ENCODE measurements around the gene IRF2.

Gene IRF2

DNA sequence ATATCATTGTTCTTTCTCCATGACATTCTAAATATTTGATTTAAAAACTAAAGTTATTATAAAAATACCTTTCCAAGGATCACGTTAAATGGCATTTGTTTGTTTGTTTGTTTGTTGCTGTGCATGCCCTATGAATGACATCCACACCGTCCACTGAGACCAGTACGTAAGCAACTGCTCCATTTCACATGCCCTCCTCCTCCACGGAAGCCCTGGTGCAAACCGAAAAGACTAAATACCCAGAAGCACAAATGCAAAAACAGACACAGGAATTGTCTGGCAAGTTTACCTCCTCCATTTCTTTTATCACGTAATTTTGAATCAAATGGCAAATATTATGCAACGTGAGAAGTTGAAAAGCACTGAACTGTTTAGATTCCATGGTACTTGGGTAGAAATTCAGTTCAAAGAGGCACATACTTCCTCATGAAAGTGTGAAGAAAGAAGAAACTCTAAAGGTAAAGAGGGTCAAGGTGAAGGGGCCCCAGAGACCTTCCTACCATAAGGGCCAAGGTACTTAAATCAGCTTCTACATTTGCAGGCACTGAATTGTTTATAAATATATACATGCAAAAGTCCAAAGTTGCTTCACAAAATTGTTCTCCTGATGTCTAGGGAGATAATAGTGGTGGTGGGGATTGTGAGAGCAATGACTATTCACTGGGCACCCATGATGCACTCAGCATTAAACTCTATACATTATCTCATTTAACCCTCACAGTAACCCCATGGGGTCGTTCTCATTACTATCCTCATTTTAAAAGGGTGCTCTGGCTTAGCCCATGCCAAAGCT, 23.4 kb downstream of the IRF2 start:
- DNase-seq (ENCODE audit: low spot score): no peak

DNA sequence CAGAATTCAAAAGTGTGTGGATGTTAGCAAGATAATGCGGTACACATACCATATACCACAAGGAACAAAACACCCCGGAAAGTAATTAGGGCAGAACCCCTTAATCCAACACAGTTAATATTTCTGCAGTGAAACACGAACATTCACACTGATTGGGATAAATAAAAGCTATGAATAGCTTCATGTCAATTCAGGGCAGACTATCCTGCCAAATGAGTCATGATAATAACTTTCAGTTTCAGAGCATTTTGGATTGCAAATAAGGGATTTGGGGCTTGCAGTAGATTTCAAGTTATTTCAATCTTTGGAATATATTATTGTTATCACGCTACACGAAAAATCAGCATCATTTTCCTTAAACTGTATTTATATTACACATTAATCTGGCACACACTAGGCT, 24.3 kb downstream of the IRF2 start:
- no peak for DNase-seq (ENCODE audit: low spot score)

DNA sequence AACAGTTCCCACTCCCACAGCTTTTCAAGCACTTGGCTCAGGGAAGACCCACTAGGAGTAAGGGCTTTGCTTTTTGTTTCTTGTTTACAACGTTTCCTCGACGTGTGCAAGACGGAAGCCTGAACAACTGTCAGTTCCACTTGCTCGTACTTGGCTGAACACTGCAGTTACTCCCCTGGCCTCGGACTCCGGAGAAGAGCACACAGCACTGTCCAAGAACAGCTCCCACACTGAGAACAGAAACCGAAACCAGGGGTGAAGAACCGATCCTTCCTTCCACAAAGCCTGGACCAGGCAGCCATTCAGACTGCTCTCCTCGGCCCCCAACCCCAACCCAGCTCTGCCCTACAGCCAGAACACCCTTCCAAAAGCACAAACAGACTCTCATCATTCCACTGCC, 25.5 kb downstream of the IRF2 start:
- peak; percentile 71 for DNase-seq (ENCODE audit: low spot score)

DNA sequence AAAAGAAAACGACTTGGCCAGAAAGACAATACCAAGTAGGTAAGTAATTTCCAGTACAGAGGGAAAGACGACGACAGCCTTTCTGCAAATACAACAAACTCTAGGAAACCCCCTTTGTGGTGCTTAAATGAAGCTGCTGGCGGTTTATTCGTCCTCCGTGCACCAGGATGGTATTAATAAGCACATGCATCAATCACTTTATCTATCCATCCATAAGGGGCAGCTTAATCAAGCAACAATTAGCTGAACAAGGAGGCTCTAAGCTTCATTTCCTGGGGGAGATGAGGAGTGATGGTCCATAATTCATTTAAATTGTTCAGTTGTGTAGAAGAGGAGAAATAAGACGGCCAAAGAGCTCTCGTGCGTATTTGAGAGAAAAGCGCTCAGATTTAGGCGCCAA, 26.2 kb downstream of the IRF2 start:
- no peak for DNase-seq (ENCODE audit: low spot score)

DNA sequence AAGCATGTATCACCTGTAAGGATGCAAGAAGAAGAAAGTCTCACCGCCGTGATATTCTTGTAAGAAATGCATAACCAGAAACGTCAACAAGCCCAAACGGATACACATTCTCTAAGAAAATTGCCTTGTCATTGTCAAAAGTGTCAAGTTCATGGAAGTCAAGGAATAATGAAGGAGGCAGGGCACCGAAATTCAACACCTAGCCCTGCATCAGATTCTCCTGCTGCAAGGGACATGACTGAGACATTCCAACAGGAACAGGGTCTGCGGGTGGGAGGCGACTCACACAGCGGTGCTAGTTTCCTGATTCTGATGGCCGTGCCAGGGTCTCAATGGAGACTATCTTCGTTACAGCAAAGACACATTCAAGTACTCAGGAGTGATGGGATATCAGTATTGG, 26.7 kb downstream of the IRF2 start:
- DNase-seq (ENCODE audit: low spot score): no peak

DNA sequence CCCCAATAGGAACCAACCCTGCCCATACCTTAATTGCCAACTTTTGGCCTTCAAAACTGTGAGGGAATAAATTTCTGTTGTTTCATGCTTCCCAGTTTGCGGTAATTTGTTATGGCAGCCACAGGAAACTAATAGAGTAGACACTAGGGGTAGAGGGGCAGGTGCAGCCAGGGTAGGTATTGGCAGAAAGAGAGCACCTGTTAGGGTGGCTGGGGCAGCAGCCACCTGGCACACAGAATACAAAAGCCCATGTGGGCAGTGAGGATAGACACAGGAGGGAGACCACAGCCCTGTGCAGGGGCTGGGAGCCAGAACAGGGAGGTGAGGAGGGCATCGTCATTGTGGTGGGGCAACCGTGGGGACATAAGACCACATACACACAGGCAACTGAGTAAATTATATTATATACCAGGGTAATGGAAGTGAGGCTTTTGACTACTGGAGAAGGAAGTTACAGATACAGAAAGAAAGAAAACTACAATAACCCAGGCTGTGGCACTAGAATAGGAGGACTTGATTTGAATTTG, 28.2 kb downstream of the IRF2 start:
- DNase-seq (ENCODE audit: low spot score): no peak

DNA sequence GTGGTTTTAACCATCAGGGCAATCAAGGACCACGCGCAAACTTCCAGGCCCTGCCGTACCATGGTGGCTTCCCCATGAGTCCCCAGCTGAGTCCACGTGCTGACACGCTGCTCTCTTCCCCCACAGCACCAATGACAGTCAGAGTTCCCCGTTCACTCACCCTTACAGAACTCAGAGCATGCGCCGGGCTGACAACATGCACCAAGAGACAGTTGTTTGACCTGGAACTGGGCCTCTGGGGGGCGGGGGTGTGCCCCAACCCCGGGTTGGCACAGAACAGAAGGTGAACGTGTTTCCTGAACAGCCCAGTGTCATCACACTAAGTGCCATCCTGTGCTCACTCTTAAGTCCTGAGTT, 29.4 kb downstream of the IRF2 start:
- DNase-seq (ENCODE audit: low spot score): no peak

DNA sequence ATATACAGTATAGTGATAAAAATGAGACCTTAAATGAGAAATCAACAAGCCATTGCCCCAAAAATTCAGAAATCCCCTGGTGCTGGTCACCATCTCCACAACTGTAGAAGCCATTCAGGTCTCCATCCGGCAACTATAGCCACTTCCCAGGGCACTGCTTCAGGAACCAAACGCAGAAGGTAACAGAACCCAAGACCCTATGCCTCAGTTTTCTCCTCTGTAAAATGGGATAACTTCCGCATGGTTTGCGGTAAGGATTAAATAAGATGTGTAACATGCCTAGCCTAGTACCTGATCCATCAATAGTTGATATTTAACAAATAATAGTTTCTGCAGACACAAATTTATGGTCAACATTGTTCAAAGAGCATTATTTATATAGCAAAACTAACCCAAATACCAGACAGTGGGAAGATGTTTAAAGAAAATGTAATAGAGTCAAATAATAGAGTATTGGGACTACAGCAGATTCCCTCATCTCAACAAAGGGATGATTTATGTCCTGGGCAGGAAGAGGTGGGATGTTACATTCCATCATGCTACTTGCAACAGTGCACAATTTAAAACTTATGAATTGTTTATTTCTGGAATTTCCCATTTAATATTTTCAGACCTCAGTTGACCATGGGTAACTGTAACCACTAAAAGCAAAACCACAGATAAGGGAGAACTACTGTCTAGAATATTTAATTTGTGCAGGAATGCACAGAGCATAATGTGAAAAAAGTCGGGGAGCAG, 30.0 kb downstream of the IRF2 start:
- no peak for DNase-seq (ENCODE audit: low spot score)

DNA sequence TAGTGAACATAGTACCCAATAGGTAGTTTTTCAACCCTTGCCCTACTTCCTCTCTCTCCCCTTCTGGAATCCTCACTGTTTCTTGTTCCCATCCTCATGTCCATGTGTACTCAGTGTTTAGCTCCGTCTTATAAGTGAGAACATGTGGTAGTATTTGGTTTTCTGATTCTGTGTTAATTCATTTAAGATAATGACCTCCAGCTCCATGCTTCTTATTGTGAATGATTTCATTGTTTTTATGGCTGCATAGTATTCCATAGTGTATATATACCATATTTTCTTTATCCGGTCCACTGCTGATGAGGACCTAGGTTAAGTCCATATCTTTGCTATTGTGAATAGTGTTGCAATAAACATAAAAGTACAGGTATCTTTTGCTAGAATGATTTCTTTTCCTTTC, 31.0 kb downstream of the IRF2 start:
- no peak for DNase-seq (ENCODE audit: low spot score)

DNA sequence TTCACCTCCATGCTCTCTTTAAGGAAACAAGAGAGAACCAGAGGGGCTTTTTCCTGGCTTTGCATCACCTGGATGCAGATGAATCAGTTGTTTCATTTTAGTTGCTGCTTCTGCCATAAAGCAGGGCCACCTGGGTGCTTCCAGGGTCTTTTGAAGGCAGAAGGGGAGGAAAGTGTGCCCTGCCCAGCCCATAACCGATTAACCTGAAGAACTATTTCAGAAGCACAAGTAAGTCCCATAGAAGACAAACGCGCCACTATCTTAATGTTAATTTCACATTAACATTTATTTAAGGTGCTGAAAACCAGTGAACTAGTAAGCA, 32.1 kb downstream of the IRF2 start:
- no peak for DNase-seq (ENCODE audit: low spot score)

DNA sequence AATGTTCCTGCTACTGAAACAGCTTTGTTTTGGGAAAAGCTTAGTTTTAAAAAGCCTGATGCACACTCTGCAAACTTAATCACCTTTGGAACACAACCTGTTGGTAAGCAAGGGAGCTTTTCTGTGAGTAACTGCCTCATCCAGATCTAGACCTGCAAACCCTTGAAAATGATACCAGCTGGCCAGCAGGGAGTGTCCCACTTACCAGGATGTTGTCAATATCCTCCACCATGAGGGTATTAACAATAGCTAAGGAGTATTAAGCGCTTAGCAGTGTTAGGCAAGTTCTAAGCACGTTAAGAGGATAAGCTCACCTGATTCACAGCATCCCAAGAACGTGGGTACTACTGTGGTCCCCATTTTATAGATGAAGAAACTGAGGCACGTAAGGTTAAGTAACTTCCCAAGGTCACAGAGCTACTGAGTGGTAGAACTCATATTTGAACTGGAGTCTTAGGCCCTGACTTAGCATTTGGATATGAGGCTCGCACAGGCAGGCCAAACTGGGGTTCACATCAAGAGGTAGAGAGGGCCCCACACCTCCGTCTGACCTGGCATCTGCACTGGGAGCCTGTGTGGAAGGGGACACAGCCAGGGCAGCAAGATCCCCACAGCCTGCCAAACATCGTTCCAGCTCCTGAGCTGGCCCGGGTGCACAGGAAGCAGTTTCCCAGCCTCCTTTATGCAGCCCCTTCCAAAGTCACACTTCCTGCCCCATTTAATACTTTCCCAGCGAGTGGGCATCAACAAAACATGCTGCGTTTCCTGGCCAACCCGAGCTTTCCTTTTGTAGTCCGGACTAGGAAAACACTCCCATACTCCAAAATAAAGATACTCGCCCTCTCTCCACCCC, 32.7 kb downstream of the IRF2 start:
- DNase-seq (ENCODE audit: low spot score): no peak

DNA sequence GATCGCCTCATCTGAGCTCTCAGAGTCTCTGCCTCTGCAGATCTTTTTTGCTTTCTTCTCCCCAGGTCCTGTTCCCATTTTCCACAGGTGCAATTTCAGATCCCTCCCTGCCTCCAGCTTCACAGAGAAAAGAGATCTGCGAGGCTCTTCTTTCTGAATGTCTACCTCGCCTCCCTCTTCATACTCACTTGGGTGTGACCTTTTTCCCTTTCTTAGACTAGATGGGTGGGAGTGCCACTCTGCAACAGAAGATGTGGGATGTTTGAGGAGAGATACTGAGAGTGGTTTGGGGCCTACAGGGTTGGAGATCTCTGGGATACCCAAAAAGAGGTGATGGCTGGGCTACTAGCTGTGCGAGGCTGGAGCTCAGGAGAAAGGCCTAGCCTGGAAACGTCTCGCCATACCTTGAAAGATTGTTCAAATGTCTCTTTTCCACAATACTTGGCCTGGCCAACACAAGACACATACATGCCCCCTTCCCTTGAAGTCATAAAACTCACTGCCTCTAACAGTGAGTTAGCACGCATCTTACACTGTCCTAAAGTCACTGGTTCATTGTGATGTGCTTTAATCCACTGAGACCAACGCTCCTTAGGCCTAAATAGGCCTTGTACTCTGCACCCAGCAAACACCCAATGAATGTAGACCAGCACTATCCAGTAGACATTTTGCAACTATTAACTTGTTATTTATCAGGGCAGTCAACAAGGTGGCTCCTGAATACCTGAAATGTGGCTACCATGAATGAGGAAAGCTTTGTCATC, 33.6 kb downstream of the IRF2 start:
- no peak for DNase-seq (ENCODE audit: low spot score)

DNA sequence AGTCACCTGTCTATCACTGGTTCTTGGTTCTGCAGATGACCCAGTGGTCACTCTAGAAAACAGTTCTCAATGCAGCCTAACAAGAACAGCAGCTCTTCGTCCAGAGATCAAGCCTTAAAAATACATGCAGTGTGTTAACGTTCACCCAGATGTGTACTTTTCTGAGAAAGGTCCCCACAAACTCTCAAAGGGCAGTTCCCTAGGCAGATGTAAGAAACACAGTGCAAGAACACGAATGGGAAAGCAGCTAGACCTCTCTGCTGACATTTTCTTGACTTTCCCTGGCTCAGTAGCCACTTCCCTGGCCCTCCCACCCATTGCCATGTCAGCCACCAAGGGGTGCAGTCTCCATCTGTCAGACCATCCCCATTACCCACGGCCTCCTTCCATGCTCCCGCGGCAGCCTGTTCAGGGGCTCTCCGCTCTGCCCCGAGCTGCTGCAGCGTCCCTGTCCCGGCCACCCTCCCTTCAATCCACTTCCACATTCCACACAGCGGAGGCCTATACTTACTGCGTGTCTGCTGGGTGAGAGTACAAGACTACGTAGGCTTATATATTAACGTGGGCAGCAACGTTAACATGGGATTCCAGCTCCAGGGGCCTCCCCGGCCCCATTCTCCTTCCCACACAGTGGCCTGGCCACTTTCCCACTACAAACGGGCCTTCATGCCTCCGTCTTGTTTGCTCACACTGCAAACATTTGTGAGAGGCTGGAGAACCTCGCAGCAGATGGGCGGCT, 34.3 kb downstream of the IRF2 start:
- DNase-seq (ENCODE audit: low spot score): no peak

DNA sequence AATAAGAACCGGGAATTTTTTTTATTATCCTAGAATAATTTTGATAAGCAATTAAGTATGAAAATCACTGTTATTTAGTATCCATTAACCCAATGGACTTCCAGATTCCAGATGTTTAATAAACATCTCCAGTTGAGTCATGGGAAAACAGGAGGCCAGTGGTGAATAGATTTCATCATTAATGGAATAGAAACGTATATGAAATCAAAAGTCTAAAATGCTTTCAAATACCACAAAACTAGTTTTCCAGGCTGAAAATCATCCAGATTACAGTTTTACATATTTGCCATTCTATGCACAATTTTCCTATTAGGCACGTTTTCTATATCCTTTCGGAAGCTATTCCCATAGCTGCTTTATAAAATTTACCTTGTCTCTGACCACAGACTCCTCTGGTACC, 35.0 kb downstream of the IRF2 start:
- DNase-seq (ENCODE audit: low spot score): no peak

DNA sequence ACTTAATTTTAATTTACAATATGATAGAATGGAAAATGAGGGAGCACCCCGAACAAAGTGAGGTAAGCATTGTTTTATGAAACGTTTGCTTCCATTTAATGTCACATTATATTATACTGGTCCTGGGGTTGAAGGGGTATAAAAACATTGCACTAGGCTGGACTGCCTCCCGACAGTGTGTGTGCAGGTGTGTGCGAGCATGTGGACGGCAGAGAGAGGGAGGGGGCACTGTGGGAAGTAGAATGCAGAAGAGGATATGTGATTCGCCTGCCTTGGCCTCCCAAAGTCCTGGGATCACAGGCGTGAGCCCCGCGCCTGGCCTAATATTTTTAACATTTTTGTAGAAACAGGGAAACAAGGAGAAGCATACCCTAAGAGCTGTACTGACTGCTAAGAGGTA, 36.0 kb downstream of the IRF2 start:
- DNase-seq (ENCODE audit: low spot score): no peak

DNA sequence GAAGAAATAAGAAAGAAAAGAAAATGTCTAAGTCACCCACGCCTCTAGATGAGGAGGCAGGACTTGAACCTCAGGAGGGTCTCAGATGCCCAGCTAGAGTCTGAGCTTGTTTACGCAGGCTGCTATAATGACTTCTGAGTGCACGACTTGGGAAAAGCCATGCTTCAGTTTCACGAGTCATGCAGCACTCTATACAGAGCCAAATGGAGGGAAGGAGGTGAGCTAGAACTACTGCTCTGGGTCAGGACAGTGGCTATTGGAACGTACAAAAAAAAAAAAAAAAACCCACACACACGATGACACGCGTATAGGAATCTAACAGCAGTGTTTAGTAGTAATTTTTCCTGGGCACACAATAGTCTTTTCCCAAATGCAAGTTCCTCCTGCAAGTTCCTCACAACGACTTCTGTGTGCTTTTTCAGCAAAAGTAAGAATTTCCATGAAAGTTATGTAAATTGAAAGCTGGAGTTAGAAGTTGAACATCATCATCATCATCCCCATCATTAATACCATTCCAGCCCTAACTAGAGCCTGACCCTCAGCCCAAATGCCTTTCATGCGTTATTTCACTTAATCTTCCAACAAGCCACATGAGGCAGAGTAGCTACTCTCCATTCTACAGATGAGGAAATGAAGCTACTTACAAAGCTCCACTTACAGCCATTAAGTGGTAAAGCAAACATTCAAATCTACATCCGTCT, 36.6 kb downstream of the IRF2 start:
- no peak for DNase-seq (ENCODE audit: low spot score)

DNA sequence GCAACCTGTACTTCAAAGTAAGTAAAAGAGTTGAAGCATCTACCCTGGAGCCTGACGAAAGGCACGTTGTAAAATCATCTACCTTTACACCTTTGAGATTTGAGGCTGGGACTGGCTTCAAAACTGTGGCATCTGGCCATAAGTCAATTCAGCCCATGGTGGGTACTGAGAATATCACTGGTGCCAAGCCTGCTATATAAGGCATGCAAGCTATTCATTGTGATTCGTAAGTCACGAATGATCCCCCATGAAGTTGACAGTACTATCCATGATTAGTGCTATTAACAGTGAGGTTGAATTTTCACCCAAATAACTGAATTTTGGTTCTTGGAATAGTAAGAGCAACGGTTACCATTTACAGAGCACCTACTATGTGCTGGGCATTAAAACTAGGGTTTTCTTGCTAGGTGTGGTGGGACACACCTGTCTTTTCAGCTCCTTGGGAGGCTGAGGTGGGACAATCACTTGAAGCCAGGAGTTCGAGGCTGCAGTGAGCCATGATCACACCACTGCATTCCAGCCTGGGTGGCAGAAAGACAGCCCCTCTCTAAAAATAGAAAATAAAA, 39.8 kb downstream of the IRF2 start:
- DNase-seq (ENCODE audit: low spot score): no peak

DNA sequence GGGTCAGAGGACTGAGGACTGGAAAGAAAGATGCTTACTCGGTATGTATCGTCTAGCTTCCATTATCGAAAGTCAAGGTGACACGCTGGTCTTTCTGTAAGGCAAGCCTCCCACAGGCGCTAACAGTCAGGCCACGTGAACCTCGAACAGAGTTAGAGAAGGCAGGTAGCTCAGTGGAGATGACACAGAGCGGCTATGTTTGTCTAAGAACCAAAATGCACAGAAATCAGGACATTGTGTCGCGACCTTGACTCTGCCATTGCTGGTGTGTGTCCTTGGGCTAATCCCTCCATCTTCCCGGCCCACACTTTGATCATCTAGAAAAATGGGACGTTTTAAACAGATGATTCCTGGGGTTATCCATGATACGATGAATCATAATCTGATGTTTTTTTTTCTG, 40.3 kb downstream of the IRF2 start:
- DNase-seq (ENCODE audit: low spot score): no peak

DNA sequence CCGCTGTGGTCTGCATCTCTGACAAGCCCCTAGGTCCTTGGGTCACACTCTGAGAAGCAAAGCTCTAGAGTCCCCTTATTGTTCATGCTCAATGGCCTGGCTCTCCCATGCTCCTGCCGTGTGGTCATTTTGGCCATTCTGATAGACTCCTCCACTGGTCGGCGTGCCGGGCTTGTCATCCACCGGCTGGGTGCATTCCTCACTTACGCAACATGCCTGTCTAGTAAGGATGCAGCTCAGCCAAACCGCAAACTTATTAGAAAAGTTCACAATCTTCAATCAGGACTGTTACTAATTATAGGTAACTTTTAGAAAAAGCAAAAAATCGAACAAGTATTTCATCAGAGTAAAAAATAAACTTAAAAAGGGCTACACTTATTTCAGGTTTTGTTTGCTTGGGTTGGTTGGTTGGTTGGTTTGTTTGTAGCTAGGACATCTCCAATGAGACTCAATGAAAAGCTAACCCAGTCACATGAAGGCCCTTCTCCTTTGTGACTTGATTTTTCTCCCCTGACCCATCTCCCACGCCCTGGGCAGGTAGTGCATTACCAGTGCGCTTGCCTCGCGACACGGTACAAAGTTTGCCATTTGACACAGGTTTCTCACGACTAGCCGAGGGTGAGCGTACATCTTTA, 41.0 kb downstream of the IRF2 start:
- DNase-seq (ENCODE audit: low spot score): no peak

All from putamen (tissue), 1 donor.